HepG2 (cell line): ENCODE results near the gene TPPP2. TPM values are rescaled to one million over a fixed set of nuclear protein-coding genes. Genes with fewer than 3 reads are reported as not detected.
A peak's percentile ranks its signal among the peaks of the same experiment; 100 is the strongest.

Experiments
- CREB3 ChIP-seq: sonication (generic); formaldehyde crosslinking; IDR thresholded peaks from 2 replicates; pipeline ENCODE4 v1.5.0; 2020; ENCODE audit warnings: missing genetic modification reagents
- FOXJ3 ChIP-seq: sonication (generic); formaldehyde crosslinking; IDR thresholded peaks from 2 replicates; pipeline ENCODE4 v1.4.0; 2020; ENCODE audit warnings: missing genetic modification reagents, mild to moderate bottlenecking, borderline replicate concordance
- HDAC1 ChIP-seq: sonication (generic); formaldehyde crosslinking; IDR thresholded peaks from 2 replicates; pipeline ENCODE4 v1.5.1; 2020; ENCODE audit warnings: mild to moderate bottlenecking, missing genetic modification reagents
- HMGXB4 ChIP-seq, 2 experiments: sonication (generic) in 1 of 2; formaldehyde crosslinking in 1 of 2; IDR thresholded peaks; 2 replicates each; pipeline versions ENCODE4 v1.4.0 to v1.6.1; 2018 to 2020; ENCODE audit warnings: missing genetic modification reagents in 2 of 2, borderline replicate concordance in 1 of 2, low read depth in 1 of 2, mild to moderate bottlenecking in 1 of 2, missing biosample characterization in 1 of 2
- MYC ChIP-seq: sonication (generic); formaldehyde crosslinking; IDR thresholded peaks from 2 replicates; pipeline ENCODE4 v1.9.0; 2021; ENCODE audit warnings: missing genetic modification reagents, borderline replicate concordance
- PAXIP1 ChIP-seq: sonication (generic); formaldehyde crosslinking; conservative IDR thresholded peaks from 2 replicates; pipeline ENCODE4 v1.4.0; 2020; ENCODE audit warnings: mild to moderate bottlenecking, missing genetic modification reagents, moderate library complexity
- ZNF263 ChIP-seq: sonication (generic); formaldehyde crosslinking; IDR thresholded peaks from 2 replicates; pipeline ENCODE4 v1.4.0; 2020; ENCODE audit warnings: missing genetic modification reagents
- ZNF432 ChIP-seq: sonication (generic); formaldehyde crosslinking; IDR thresholded peaks from 2 replicates; pipeline ENCODE4 v1.5.0; 2020; ENCODE audit warnings: missing genetic modification reagents, mild to moderate bottlenecking, borderline replicate concordance
- ZNF768 ChIP-seq: sonication (generic); formaldehyde crosslinking; IDR thresholded peaks from 2 replicates; pipeline ENCODE4 v1.4.0; 2020; ENCODE audit warnings: missing genetic modification reagents
- ZNF792 ChIP-seq: IDR thresholded peaks from 2 replicates; pipeline ENCODE4 v1.6.1; 2016
- polyA plus RNA-seq, 8 experiments: library from polyadenylated mRNA; depleted of rRNA in 3 of 8; stranded (reverse) in 7 of 8; unstranded in 1 of 8; fragments of >200 nt; fragmentation: Illumina TruSeq in 4 of 8; extraction: Trizol in 4 of 8; gene quantifications; 2 replicates each; pipeline versions ENCODE4 v1.2.1 to v1.2.3, GENCODE V29; 2011 to 2016; ENCODE audit warnings: low read depth in 4 of 8, missing spikeins in 1 of 8, mixed read lengths in 1 of 8; ENCODE audit not compliant: insufficient read depth in 1 of 8
- total RNA-seq, 5 experiments: library from RNA; depleted of rRNA; stranded (reverse); fragments of >200 nt; fragmentation: Illumina TruSeq; extraction: Trizol; gene quantifications; 2 replicates each; pipeline ENCODE4 v1.2.3, GENCODE V29; 2016; ENCODE audit warnings: low read depth in 1 of 5
- TF ChIP-seq, protein P1 (sequence below): sonication (generic); formaldehyde crosslinking; IDR thresholded peaks from 2 replicates; pipeline ENCODE4 v1.4.0; 2020; ENCODE audit warnings: missing genetic modification reagents; ENCODE audit errors: not compliant biosample characterization
- TF ChIP-seq, protein P2 (sequence below): sonication (generic); formaldehyde crosslinking; conservative IDR thresholded peaks from 2 replicates; pipeline ENCODE4 v1.5.0; 2020; ENCODE audit warnings: missing genetic modification reagents
- TF ChIP-seq, protein P3 (sequence below): sonication (generic); formaldehyde crosslinking; IDR thresholded peaks from 2 replicates; pipeline ENCODE4 v1.8.1; 2023; ENCODE audit warnings: mild to moderate bottlenecking, missing genetic modification reagents

TPPP2 gene
- total and polyA plus RNA-seq, 2 of the 13 experiments (the other 11 are each of a cell fraction or from before 2014, with no cell fraction given) = 0.58 to 4.2 TPM

GRCh38 chr14:21024585-21025370 is 5.2 kb upstream of the TPPP2 start, which contains the start of gene NDRG2 (continued):
- TF ChIP-seq FOXJ3 (no peak), ZNF432 (CRISPR knock-in tag) (no peak), ZNF263 (CRISPR knock-in tag) (0 out of 2 replicates have a peak, but pooled peaks have one; percentile 66), ZNF768 (CRISPR knock-in tag) (peak; percentile 78; the same call in 1 of the 2 replicates), ZNF792 (CRISPR knock-in tag) (peak; percentile 72), MYC (CRISPR knock-in tag) (peak; percentile 93), HDAC1 (CRISPR knock-in tag) (peak; percentile 79), PAXIP1 (peak; percentile 54; the same call in 1 of the 2 replicates), HMGXB4 (CRISPR knock-in tag; IDR thresholded peaks at IDR 0.05; ENCODE audit: borderline replicate concordance in 1 of 2, low read depth in 1 of 2) (peak; percentile 70 to 80; a peak in 3 of 4 replicates), CREB3 (peak; percentile 77; the same call in 1 of the 2 replicates)
- TF ChIP-seq, protein P1, sequence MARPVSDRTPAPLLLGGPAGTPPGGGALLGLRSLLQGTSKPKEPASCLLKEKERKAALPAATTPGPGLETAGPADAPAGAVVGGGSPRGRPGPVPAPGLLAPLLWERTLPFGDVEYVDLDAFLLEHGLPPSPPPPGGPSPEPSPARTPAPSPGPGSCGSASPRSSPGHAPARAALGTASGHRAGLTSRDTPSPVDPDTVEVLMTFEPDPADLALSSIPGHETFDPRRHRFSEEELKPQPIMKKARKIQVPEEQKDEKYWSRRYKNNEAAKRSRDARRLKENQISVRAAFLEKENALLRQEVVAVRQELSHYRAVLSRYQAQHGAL (CRISPR knock-in tag) = no peak
- TF ChIP-seq, protein P2, sequence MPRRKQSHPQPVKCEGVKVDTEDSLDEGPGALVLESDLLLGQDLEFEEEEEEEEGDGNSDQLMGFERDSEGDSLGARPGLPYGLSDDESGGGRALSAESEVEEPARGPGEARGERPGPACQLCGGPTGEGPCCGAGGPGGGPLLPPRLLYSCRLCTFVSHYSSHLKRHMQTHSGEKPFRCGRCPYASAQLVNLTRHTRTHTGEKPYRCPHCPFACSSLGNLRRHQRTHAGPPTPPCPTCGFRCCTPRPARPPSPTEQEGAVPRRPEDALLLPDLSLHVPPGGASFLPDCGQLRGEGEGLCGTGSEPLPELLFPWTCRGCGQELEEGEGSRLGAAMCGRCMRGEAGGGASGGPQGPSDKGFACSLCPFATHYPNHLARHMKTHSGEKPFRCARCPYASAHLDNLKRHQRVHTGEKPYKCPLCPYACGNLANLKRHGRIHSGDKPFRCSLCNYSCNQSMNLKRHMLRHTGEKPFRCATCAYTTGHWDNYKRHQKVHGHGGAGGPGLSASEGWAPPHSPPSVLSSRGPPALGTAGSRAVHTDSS = 0 out of 2 replicates have a peak, but pooled peaks have one; percentile 86
- TF ChIP-seq, protein P3, sequence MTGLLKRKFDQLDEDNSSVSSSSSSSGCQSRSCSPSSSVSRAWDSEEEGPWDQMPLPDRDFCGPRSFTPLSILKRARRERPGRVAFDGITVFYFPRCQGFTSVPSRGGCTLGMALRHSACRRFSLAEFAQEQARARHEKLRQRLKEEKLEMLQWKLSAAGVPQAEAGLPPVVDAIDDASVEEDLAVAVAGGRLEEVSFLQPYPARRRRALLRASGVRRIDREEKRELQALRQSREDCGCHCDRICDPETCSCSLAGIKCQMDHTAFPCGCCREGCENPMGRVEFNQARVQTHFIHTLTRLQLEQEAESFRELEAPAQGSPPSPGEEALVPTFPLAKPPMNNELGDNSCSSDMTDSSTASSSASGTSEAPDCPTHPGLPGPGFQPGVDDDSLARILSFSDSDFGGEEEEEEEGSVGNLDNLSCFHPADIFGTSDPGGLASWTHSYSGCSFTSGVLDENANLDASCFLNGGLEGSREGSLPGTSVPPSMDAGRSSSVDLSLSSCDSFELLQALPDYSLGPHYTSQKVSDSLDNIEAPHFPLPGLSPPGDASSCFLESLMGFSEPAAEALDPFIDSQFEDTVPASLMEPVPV (CRISPR knock-in tag) = peak; percentile 84; the same call in 1 of the 2 replicates
